Lower leg skin (tissue), 4 donors: ENCODE data around the gene SDHAF2. TPM values are rescaled to one million over a fixed set of nuclear protein-coding genes. Genes with fewer than 3 reads are reported as not detected.
A peak's percentile ranks its signal among the peaks of the same experiment; 100 is the strongest.
"Not testable (repeated sequence)": the region's sequence is repeated elsewhere in the genome, so short reads cannot be mapped to it uniquely, and the experiment has no call there.

Experiments
- DNase-seq, 2 donors: peaks; one replicate each; pipeline ENCODE4 v3.0.0-alpha.2; 2019; ENCODE audit warnings: low spot score in 2 of 2
- H3K4me3 ChIP-seq: fragments of 200-600 bp; sonication (generic); 2 replicates; pipeline ENCODE4 v1.5.1; 2017; ENCODE audit warnings: mild to moderate bottlenecking, low read depth; ENCODE audit not compliant: poor library complexity, severe bottlenecking
- POLR2A ChIP-seq, 2 donors: fragments of 450-650 bp; IDR thresholded peaks; one replicate each; pipeline ENCODE4 v1.6.1; 2016 to 2017; ENCODE audit warnings: antibody characterized with exemption in 2 of 2, mild to moderate bottlenecking in 1 of 2, moderate library complexity in 1 of 2
- WGBS, 2 donors: methylation state at CpG; one replicate each; pipeline ENCODE4 v1.1.5; 2018; 5-methylcytosine and 5-hydroxymethylcytosine counted together
- intact Hi-C: fragments of 100-400 bp; cut with DNase I; formaldehyde crosslinking; loops from one replicate; pipeline ENCODE4 v1.15.0; 2023; ENCODE audit warnings: low total_unique reads
- total RNA-seq, 4 donors: library from RNA; depleted of rRNA; stranded (reverse); fragments of >200 nt; gene quantifications; one replicate each; pipeline ENCODE4 v1.1.0, GENCODE V29; 2016
- TF ChIP-seq, protein P1 (sequence below), 3 donors: fragments of 450-650 bp; IDR thresholded peaks; one replicate each; pipeline ENCODE4 v1.5.1; 2016; ENCODE audit warnings: antibody characterized with exemption in 3 of 3, mild to moderate bottlenecking in 3 of 3, moderate library complexity in 2 of 3

Gene SDHAF2
- total RNA-seq, 4 donors from 2014 or later = 24.2 to 32.8 (median 28.5) TPM

DNA sequence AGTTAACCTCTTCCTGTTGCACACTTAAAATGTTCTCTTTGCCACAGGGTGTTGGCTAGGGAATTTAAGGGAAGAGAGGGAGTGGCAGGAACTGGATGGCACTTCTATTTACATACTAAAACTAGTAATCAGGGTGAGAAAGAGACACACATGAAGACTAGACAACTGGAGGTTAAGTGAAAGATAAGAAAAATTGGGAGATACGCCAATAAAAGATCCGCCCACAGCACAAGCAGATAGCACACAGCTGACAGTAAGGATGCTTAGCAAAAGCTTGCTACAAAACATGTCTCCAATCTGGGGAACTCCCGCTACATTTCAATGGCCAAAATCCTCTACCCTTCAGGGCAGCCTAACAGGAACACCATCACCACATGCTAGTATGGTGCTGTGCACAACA, 13.0 kb upstream of the SDHAF2 start:
- intact Hi-C loops = no loop called here
- no peak overlapping the region for H3K4me3 ChIP-seq
- WGBS, 2 donors = 62 to 76% methylated on average over 3 of the region's 3 CpGs
- TF ChIP-seq, protein P1, sequence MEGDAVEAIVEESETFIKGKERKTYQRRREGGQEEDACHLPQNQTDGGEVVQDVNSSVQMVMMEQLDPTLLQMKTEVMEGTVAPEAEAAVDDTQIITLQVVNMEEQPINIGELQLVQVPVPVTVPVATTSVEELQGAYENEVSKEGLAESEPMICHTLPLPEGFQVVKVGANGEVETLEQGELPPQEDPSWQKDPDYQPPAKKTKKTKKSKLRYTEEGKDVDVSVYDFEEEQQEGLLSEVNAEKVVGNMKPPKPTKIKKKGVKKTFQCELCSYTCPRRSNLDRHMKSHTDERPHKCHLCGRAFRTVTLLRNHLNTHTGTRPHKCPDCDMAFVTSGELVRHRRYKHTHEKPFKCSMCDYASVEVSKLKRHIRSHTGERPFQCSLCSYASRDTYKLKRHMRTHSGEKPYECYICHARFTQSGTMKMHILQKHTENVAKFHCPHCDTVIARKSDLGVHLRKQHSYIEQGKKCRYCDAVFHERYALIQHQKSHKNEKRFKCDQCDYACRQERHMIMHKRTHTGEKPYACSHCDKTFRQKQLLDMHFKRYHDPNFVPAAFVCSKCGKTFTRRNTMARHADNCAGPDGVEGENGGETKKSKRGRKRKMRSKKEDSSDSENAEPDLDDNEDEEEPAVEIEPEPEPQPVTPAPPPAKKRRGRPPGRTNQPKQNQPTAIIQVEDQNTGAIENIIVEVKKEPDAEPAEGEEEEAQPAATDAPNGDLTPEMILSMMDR (IDR thresholded peaks at IDR 0.05) = no peak
- TF ChIP-seq POLR2A (IDR thresholded peaks at IDR 0.05) = no peak
- no peak for DNase-seq

DNA sequence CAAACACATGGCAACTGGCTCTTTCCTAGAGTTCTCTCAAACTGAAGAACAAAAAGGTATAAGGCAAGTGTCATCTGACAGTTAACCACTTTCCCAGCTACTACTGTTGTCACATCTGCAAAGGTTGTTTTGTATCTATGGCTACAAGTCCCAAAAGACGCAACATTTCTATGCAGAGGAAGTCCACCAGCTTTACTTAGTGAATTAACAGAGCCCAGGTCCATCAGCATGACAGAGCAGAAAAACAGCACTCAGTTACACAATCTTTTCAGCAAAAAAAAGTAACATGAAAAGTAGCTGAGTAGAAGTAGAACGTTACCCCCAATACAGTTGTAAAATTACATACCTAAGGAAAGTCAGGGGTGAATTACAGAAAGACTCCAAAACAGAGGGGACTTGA, 12.3 kb upstream of the SDHAF2 start:
- intact Hi-C loops = no loop called here
- no peak for TF ChIP-seq POLR2A (IDR thresholded peaks at IDR 0.05)
- TF ChIP-seq, protein P1 (IDR thresholded peaks at IDR 0.05) = no peak
- no peak for DNase-seq
- no peak overlapping the region for H3K4me3 ChIP-seq
- WGBS, 2 donors = 58 to 60% methylated on average over 2 of the region's 2 CpGs

DNA sequence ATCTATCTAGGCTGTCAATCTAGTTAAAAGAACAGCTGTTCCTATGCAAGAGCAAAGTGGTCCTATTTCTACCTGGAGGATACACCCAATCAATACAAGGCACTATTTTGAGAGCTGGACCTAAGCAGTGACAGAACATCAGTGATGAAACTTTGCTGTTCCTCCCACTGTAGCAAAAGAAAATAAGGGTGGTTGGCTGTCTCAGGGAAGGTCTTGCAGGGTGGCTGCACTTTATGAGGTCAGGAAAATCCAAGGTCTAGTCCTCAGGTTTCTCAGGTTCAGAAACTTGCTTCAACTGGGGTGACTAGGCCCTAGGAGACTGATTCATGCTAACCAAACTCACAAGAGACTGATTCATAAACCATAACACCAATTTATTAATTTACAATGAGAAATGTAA, 11.8 kb upstream of the SDHAF2 start:
- no peak for DNase-seq
- intact Hi-C loops = no loop called here
- TF ChIP-seq, protein P1 (IDR thresholded peaks at IDR 0.05) = no peak
- TF ChIP-seq POLR2A (IDR thresholded peaks at IDR 0.05) = no peak
- no peak overlapping the region for H3K4me3 ChIP-seq

- no peak overlapping the region for H3K4me3 ChIP-seq
- intact Hi-C loops = no loop called here
- 96 to 98% methylated on average over 3 of the region's 3 CpGs for WGBS, 2 donors
- TF ChIP-seq, protein P1 (IDR thresholded peaks at IDR 0.05) = no peak
- no peak for TF ChIP-seq POLR2A (IDR thresholded peaks at IDR 0.05)
- no peak for DNase-seq
These were observed 7.7 kb upstream of the SDHAF2 start for GRCh38 chr11:61422226-61422625.

DNA sequence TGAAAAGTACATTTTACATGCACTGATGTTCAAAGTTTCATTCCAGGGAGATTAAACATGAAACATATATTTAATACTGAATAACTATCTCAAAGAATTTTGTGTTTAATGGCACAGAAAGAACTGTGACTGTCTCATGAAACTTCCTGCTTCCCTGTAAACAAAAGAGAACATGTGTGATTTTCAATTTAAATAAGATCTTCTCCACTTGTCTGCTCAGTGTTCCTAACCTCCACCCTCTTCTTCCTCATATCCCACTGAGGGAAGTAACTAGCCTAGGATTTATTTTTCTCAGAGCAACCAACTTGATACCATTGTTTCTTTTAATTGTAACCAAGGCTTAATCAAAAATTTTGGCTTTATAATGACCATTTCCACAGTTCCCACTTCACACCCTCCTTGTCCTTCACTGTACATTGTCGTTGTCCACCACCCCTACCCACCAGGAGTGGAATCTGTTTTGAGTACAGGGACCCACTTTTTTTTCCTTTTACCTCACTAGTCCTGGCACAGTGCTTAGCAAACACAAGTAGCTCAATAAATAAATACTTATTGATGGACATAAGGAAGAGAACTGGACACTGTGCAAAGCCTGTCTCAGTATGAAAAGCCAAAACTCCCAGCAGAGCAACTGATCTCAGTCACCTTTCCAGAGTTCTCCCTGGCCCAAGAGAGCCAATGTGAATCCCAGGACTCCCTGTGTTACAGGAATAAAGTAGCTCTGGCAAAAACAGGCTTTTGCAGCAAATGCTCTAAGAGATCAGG, 4.4 kb upstream of the SDHAF2 start:
- intact Hi-C loops = no loop called here
- no peak overlapping the region for H3K4me3 ChIP-seq
- 86 to 95% methylated on average over 1 of the region's 1 CpG for WGBS, 2 donors
- DNase-seq = no peak
- TF ChIP-seq, protein P1 (IDR thresholded peaks at IDR 0.05) = no peak
- no peak for TF ChIP-seq POLR2A (IDR thresholded peaks at IDR 0.05)

- WGBS, 2 donors = 0 to 1% methylated on average over 9 to 21 of the region's 37 CpGs
- no peak for TF ChIP-seq POLR2A (IDR thresholded peaks at IDR 0.05)
- TF ChIP-seq, protein P1 (IDR thresholded peaks at IDR 0.05) = no peak
- peak; percentile 28 to 90 for DNase-seq
- peak overlapping the region; percentile 73 for H3K4me3 ChIP-seq
- intact Hi-C loops = no loop called here
These were observed 606 bp upstream of the SDHAF2 start for GRCh38 chr11:61429346-61429690.

- DNase-seq, intact Hi-C loops, H3K4me3 ChIP-seq: not testable (repeated sequence)
- WGBS, 2 donors = 69 to 74% methylated on average over 10 of the region's 10 CpGs
These were observed 915 bp downstream of the SDHAF2 start for GRCh38 chr11:61430839-61431238.
